Fibroblast of lung (primary cell): ENCODE data around the gene DPH6. TPM values are rescaled to one million over a fixed set of nuclear protein-coding genes. Genes with fewer than 3 reads are reported as not detected.

Source experiments
- DNase-seq, 2 donors: peaks; one replicate each; pipeline versions ENCODE4 v3.0.0 to v3.0.0-alpha.2; 2010; ENCODE audit warnings: low read depth in 2 of 2
- H2AFZ ChIP-seq: 2 replicates; pipeline ENCODE4 v1.5.1; 2012; ENCODE audit warnings: low read length, control low read depth, inconsistent platforms
- H3K27ac ChIP-seq: 2 replicates; pipeline ENCODE4 v1.5.1; 2011; ENCODE audit warnings: low read length, control low read depth; ENCODE audit not compliant: insufficient read depth
- H3K27me3 ChIP-seq: 2 replicates; pipeline ENCODE4 v1.5.1; 2011; ENCODE audit warnings: mild to moderate bottlenecking, low read length; ENCODE audit not compliant: control insufficient read depth, insufficient read depth
- H3K36me3 ChIP-seq: 2 replicates; pipeline ENCODE4 v1.5.1; 2011; ENCODE audit warnings: low read length; ENCODE audit not compliant: control insufficient read depth, insufficient read depth
- H3K4me1 ChIP-seq: 2 replicates; pipeline ENCODE4 v1.5.1; 2011; ENCODE audit warnings: low read length; ENCODE audit not compliant: control insufficient read depth, insufficient read depth; ENCODE audit errors: extremely low read depth
- H3K4me2 ChIP-seq: 2 replicates; pipeline ENCODE4 v1.5.1; 2011; ENCODE audit warnings: low read length, control low read depth; ENCODE audit not compliant: insufficient read depth; ENCODE audit errors: extremely low read depth
- H3K4me3 ChIP-seq, 4 experiments: fragments of 200-600 bp in 1 of 4; sonication (generic) in 1 of 4; replicated peaks in 1 of 4; 2 replicates each; pipeline ENCODE4 v1.5.1; 2011 to 2016; ENCODE audit warnings: low read length in 4 of 4, low read depth in 3 of 4, mild to moderate bottlenecking in 3 of 4, control low read depth in 2 of 4, inconsistent platforms in 1 of 4, mixed read lengths in 1 of 4; ENCODE audit not compliant: insufficient read depth in 1 of 4; ENCODE audit errors: control extremely low read depth in 1 of 4
- H3K79me2 ChIP-seq: 2 replicates; pipeline ENCODE4 v1.5.1; 2012; ENCODE audit warnings: mild to moderate bottlenecking, low read length, inconsistent platforms; ENCODE audit not compliant: control insufficient read depth, insufficient read depth
- H3K9ac ChIP-seq: 2 replicates; pipeline ENCODE4 v1.5.1; 2011; ENCODE audit warnings: mild to moderate bottlenecking, low read length, control low read depth; ENCODE audit not compliant: insufficient read depth
- H3K9me3 ChIP-seq: 2 replicates; pipeline ENCODE4 v1.5.1; 2012; ENCODE audit warnings: low read depth, low read length; ENCODE audit not compliant: control insufficient read depth, insufficient read depth
- H4K20me1 ChIP-seq: 2 replicates; pipeline ENCODE4 v1.5.1; 2011; ENCODE audit warnings: low read length; ENCODE audit not compliant: control insufficient read depth, insufficient read depth; ENCODE audit errors: extremely low read depth
- EZH2 ChIP-seq: IDR thresholded peaks from 2 replicates; pipeline ENCODE4 v1.5.1; 2012; ENCODE audit warnings: low read length, control low read depth, mild to moderate bottlenecking; ENCODE audit errors: missing control alignments
- polyA plus RNA-seq, 2 donors: library from polyadenylated mRNA; depleted of rRNA in 1 of 2; stranded (reverse) in 1 of 2; unstranded in 1 of 2; fragments of >200 nt; gene quantifications; 2 replicates each; pipeline ENCODE4 v1.2.1, GENCODE V29; 2011 to 2012; ENCODE audit warnings: missing spikeins in 1 of 2
- total RNA-seq: library from RNA; depleted of rRNA; stranded (reverse); fragments of >200 nt; gene quantifications from 2 replicates; pipeline ENCODE4 v1.2.1, GENCODE V29; 2014
- TF ChIP-seq, protein P1 (sequence below), 2 donors: IDR thresholded peaks in 1 of 2; conservative IDR thresholded peaks in 1 of 2; 1 replicate in 1 of 2; 2 replicates in 1 of 2; pipeline ENCODE4 v1.5.1; 2011 to 2012; ENCODE audit warnings: low read length in 2 of 2, control low read depth in 1 of 2, inconsistent platforms in 1 of 2, low read depth in 1 of 2, mild to moderate bottlenecking in 1 of 2

The DPH6 gene
- total and polyA plus RNA-seq, 2 donors (not counting 1 experiment from before 2014, with no cell fraction given) = 9.7 to 13.5 TPM

DNA sequence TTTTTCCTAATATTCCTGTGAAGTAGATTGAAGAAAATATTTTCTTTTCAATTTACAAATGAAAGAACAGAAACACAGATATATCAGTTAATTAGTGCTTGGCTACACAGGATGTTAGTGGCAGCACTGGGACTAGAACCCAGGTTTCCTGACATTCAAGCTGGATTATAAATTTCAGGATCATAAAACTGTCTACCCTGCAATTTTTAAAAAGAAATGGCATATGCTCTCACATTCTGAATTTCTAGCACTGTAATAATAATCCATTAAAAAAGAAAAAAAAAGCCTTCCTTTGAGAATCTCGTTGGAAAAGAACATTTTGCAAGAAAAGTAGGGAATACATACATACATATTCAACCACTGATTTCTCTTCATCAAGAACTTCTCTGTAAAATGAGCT lies 9.3 kb upstream of the DPH6 start:
- no peak for DNase-seq
- Histone ChIP-seq H3K79me2 (no peaks in the 10 kb centered on the region), H2AFZ (no peak overlapping the region), H3K9ac (no peak overlapping the region), H3K27ac (no peak overlapping the region), H3K4me2 (no peak overlapping the region), H3K4me3 (no peak overlapping the region), H3K27me3 (no peaks in the 10 kb centered on the region), H4K20me1 (no peaks in the 10 kb centered on the region), H3K4me1 (peaks cover 2% of the 10 kb centered on the region), H3K9me3 (no peaks in the 10 kb centered on the region), H3K36me3 (no peaks in the 10 kb centered on the region)
- TF ChIP-seq EZH2 = no peak
- TF ChIP-seq, protein P1, sequence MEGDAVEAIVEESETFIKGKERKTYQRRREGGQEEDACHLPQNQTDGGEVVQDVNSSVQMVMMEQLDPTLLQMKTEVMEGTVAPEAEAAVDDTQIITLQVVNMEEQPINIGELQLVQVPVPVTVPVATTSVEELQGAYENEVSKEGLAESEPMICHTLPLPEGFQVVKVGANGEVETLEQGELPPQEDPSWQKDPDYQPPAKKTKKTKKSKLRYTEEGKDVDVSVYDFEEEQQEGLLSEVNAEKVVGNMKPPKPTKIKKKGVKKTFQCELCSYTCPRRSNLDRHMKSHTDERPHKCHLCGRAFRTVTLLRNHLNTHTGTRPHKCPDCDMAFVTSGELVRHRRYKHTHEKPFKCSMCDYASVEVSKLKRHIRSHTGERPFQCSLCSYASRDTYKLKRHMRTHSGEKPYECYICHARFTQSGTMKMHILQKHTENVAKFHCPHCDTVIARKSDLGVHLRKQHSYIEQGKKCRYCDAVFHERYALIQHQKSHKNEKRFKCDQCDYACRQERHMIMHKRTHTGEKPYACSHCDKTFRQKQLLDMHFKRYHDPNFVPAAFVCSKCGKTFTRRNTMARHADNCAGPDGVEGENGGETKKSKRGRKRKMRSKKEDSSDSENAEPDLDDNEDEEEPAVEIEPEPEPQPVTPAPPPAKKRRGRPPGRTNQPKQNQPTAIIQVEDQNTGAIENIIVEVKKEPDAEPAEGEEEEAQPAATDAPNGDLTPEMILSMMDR (conservative IDR thresholded peaks at IDR 0.05 in 1 of 2, IDR thresholded peaks at IDR 0.05 in 1 of 2; ENCODE audit: low read depth in 1 of 2, low read length in 2 of 2) = no peak

DNA sequence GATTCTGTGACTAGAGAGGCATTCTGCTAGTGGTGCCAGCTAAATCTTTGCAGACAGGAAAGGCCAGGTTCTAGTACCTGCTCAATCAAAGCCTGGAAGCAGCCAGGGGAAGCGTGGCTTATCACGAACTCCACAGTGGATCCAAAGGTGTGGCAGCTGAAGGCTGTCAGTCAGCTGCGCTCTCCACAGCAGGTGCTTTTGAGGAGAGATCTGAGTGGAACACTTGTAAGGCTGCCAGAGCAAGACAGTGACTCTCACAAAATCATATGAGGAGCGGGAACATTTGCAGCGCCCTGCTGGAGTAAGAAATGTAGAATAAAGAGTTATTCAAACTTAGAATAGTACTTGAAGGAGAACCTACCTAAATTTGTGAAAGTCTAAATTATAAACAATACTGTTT lies 5.0 kb upstream of the DPH6 start:
- H3K4me3 ChIP-seq = no peak overlapping the region

DNA sequence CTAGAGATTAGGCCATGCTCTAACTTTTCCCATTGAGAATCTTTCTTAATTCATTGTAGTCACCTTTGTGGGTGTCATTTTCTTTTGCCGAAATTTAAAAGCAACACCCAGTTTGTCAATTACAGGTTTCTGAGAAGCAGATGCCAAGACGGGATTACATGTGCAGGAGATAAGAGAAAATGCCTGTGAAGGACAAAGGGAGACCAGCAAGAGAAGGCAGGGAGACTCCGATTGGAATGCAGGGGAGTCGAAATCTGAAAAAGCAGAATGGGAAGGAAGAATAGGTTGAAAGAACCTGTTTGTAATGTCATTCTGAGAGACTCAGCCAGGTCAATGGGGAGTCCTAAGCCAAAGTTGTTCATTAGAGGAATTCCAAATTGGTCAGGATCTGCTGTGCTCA lies 3.6 kb upstream of the DPH6 start:
- H3K79me2 ChIP-seq = no peaks in the 10 kb centered on the region
- H3K4me1 ChIP-seq = no peaks in the 10 kb centered on the region
- no peaks in the 10 kb centered on the region for H3K36me3 ChIP-seq

More for the DNA sequence above, 5.0 kb upstream of the DPH6 start:
- Histone ChIP-seq H3K27me3 (no peaks in the 10 kb centered on the region), H3K9ac (no peak overlapping the region), H3K4me2 (no peak overlapping the region), H2AFZ (no peak overlapping the region), H3K27ac (no peak overlapping the region), H3K9me3 (no peaks in the 10 kb centered on the region), H3K79me2 (no peaks in the 10 kb centered on the region), H3K4me1 (no peaks in the 10 kb centered on the region), H4K20me1 (no peaks in the 10 kb centered on the region), H3K36me3 (no peaks in the 10 kb centered on the region)
- TF ChIP-seq, protein P1 (conservative IDR thresholded peaks at IDR 0.05 in 1 of 2, IDR thresholded peaks at IDR 0.05 in 1 of 2; ENCODE audit: low read depth in 1 of 2, low read length in 2 of 2) = no peak
- TF ChIP-seq EZH2 = no peak
- no peak for DNase-seq

More for the DNA sequence above, 3.6 kb upstream of the DPH6 start:
- TF ChIP-seq, protein P1 (conservative IDR thresholded peaks at IDR 0.05 in 1 of 2, IDR thresholded peaks at IDR 0.05 in 1 of 2; ENCODE audit: low read depth in 1 of 2, low read length in 2 of 2) = no peak
- TF ChIP-seq EZH2 = no peak
- H3K4me3 ChIP-seq = no peak overlapping the region
- no peak for DNase-seq
- H2AFZ ChIP-seq = no peak overlapping the region
- no peaks in the 10 kb centered on the region for H4K20me1 ChIP-seq
- no peaks in the 10 kb centered on the region for H3K9me3 ChIP-seq
- no peak overlapping the region for H3K27ac ChIP-seq
- no peak overlapping the region for H3K9ac ChIP-seq
- no peak overlapping the region for H3K4me2 ChIP-seq
- H3K27me3 ChIP-seq = no peaks in the 10 kb centered on the region
